ENCODE data around the gene ACAD8. TPM values are rescaled to one million over a fixed set of nuclear protein-coding genes. Genes with fewer than 3 reads are reported as not detected.

ACAD8 gene
- total and polyA plus RNA-seq, 7 experiments from 2014 or later, result 18.5 to 40.2 (median 26.1) TPM

DNA sequence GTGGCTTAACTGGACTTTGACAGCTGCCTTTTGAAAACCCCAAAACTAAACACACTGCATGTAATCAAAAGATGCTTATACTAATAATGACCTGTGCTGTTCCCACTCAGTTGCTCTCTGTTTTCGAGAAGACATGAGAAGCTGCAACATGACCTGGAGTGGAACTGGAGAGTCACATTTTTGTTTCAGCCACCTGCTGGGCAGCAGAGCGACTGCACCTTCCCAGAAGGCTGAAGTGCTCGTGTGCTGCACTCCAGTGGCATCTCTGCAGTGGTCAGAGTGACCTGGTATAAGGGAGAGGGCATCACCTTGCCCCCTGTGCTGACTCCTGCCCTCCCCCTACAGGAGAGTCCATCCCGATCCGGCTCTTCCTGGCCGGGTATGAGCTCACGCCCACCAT is 8.8 kb upstream of the ACAD8 start:
- ATAC-seq, result peak; percentile 63
- H3K27ac Mint-ChIP-seq, result peak overlapping the region in 2 of 9 donors; percentile 19 to 43
- peak in 4 of 9 donors; percentile 16 to 41 (median 21) for DNase-seq
- H3K27me3 Mint-ChIP-seq, result no peaks in the 10 kb centered on the region
- Histone ChIP-seq H3K9me3 (ENCODE audit: control insufficient read depth in 2 of 3, low read length in 3 of 3) (no peaks in the 10 kb centered on the region), H3K27me3 (ENCODE audit: control insufficient read depth in 2 of 2, insufficient read depth in 2 of 2, low read length in 2 of 2) (no peaks in the 10 kb centered on the region), H3K4me3 (ENCODE audit: low read length) (no peak overlapping the region), H3K36me3 (ENCODE audit: control insufficient read depth in 2 of 3, insufficient read depth in 3 of 3, low read length in 3 of 3) (peaks cover 13 to 100% (median 18%) of the 10 kb centered on the region in 3 experiments), H3K27ac (ENCODE audit: low read depth, low read length) (no peak overlapping the region), H3K4me1 (ENCODE audit: control insufficient read depth in 2 of 2, insufficient read depth in 2 of 2, low read length in 2 of 2) (no peaks in the 10 kb centered on the region)
- POLR2A ChIA-PET, result interaction anchor here (1.6 kb wide), 1 partner anchor 20 kb away, joined by 10 read pairs; the partner anchor contains the start of genes NCAPD3 and VPS26B
- peaks cover 0 to 9% (median 0%) of the 10 kb centered on the region in 7 donors for H3K4me1 Mint-ChIP-seq
- CTCF ChIA-PET, result interaction anchor here (0.6 to 1.4 kb wide), 6 partner anchors 10 to 38 kb away, joined by 3 to 5 read pairs (median 4); partner anchors contain the start of gene VPS26B
- no peak overlapping the region for H3K4me3 Mint-ChIP-seq
- H3K36me3 Mint-ChIP-seq, result peaks cover 6 to 56% (median 18%) of the 10 kb centered on the region in 5 donors
- H3K9me3 Mint-ChIP-seq, result no peaks in the 10 kb centered on the region
- intact Hi-C loops (cut with micrococcal nuclease), result loop anchor here (1.0 to 5.0 kb wide), 4 partner anchors 9 to 37 kb away; partner anchors contain the start of genes ACAD8 (in 1 of the 2), GLB1L3 (in 1 of the 2), THYN1 (in 1 of the 2) and VPS26B (in 1 of the 2)

GRCh38 chr11:134245434-134245833 is 7.9 kb upstream of the ACAD8 start:
- H3K36me3 Mint-ChIP-seq, result peaks cover 6 to 50% (median 18%) of the 10 kb centered on the region in 5 donors
- DNase-seq (no peak), ATAC-seq (no peak)
- no peak overlapping the region for H3K4me3 ChIP-seq (ENCODE audit: low read length)
- intact Hi-C loops (cut with micrococcal nuclease), result loop anchor here in 1 of 2 donors (2.0 kb wide), 1 partner anchor 21 kb away; the partner anchor contains the start of gene VPS26B
- no peak overlapping the region for H3K27ac ChIP-seq (ENCODE audit: low read depth, low read length)
- no peaks in the 10 kb centered on the region for H3K4me1 ChIP-seq (ENCODE audit: control insufficient read depth in 2 of 2, insufficient read depth in 2 of 2, low read length in 2 of 2)
- H3K4me3 Mint-ChIP-seq, result no peak overlapping the region
- H3K27me3 Mint-ChIP-seq, result no peaks in the 10 kb centered on the region
- H3K9me3 Mint-ChIP-seq, result no peaks in the 10 kb centered on the region
- peaks cover 20 to 100% (median 20%) of the 10 kb centered on the region in 3 experiments for H3K36me3 ChIP-seq (ENCODE audit: control insufficient read depth in 2 of 3, insufficient read depth in 3 of 3, low read length in 3 of 3)
- no peaks in the 10 kb centered on the region for H3K27me3 ChIP-seq (ENCODE audit: control insufficient read depth in 2 of 2, insufficient read depth in 2 of 2, low read length in 2 of 2)
- CTCF ChIA-PET, result interaction anchor here (1.0 kb wide), 1 partner anchor 38 kb away, joined by 3 read pairs; no protein-coding TSS in a partner anchor
- POLR2A ChIA-PET, result no interaction called here
- H3K9me3 ChIP-seq (ENCODE audit: control insufficient read depth in 2 of 3, low read length in 3 of 3), result no peaks in the 10 kb centered on the region
- H3K27ac Mint-ChIP-seq, result no peak overlapping the region
- H3K4me1 Mint-ChIP-seq, result peaks cover 0 to 9% (median 0%) of the 10 kb centered on the region in 7 donors

GRCh38 chr11:134246100-134246499 is 7.3 kb upstream of the ACAD8 start:
- Mint-ChIP-seq H3K27ac (peak overlapping the region in 2 of 9 donors; percentile 26 to 43), H3K27me3 (no peaks in the 10 kb centered on the region), H3K36me3 (peaks cover 6 to 54% (median 18%) of the 10 kb centered on the region in 5 donors), H3K4me3 (no peak overlapping the region), H3K9me3 (no peaks in the 10 kb centered on the region), H3K4me1 (peaks cover 0 to 10% (median under 1%) of the 10 kb centered on the region in 7 donors)
- Histone ChIP-seq H3K36me3 (ENCODE audit: control insufficient read depth in 2 of 3, insufficient read depth in 3 of 3, low read length in 3 of 3) (peaks cover 20 to 99% (median 20%) of the 10 kb centered on the region in 3 experiments), H3K4me3 (ENCODE audit: low read length) (no peak overlapping the region), H3K4me1 (ENCODE audit: control insufficient read depth in 2 of 2, insufficient read depth in 2 of 2, low read length in 2 of 2) (no peaks in the 10 kb centered on the region), H3K27ac (ENCODE audit: low read depth, low read length) (no peak overlapping the region), H3K9me3 (ENCODE audit: control insufficient read depth in 2 of 3, low read length in 3 of 3) (no peaks in the 10 kb centered on the region), H3K27me3 (ENCODE audit: control insufficient read depth in 2 of 2, insufficient read depth in 2 of 2, low read length in 2 of 2) (no peaks in the 10 kb centered on the region)
- no peak for ATAC-seq
- intact Hi-C loops (cut with micrococcal nuclease), result no loop called here
- no peak for DNase-seq
- POLR2A ChIA-PET, result no interaction called here
- CTCF ChIA-PET, result no interaction called here

GRCh38 chr11:134246678-134247077 is 6.7 kb upstream of the ACAD8 start:
- H3K27ac ChIP-seq (ENCODE audit: low read depth, low read length), result no peak overlapping the region
- no peak overlapping the region for H3K4me3 ChIP-seq (ENCODE audit: low read length)
- POLR2A ChIA-PET, result no interaction called here
- Mint-ChIP-seq H3K27ac (peak overlapping the region in 5 of 9 donors; percentile 14 to 77 (median 48)), H3K27me3 (no peaks in the 10 kb centered on the region), H3K36me3 (peaks cover 6 to 54% (median 18%) of the 10 kb centered on the region in 5 donors), H3K4me3 (no peak overlapping the region), H3K9me3 (no peaks in the 10 kb centered on the region), H3K4me1 (peaks cover 3 to 16% (median 6%) of the 10 kb centered on the region in 7 donors)
- peaks cover 20 to 94% (median 20%) of the 10 kb centered on the region in 3 experiments for H3K36me3 ChIP-seq (ENCODE audit: control insufficient read depth in 2 of 3, insufficient read depth in 3 of 3, low read length in 3 of 3)
- H3K27me3 ChIP-seq (ENCODE audit: control insufficient read depth in 2 of 2, insufficient read depth in 2 of 2, low read length in 2 of 2), result no peaks in the 10 kb centered on the region
- H3K4me1 ChIP-seq (ENCODE audit: control insufficient read depth in 2 of 2, insufficient read depth in 2 of 2, low read length in 2 of 2), result peaks cover 1 to 5% of the 10 kb centered on the region in 2 donors
- intact Hi-C loops (cut with micrococcal nuclease), result no loop called here
- ATAC-seq, result no peak
- DNase-seq, result no peak
- CTCF ChIA-PET, result no interaction called here
- H3K9me3 ChIP-seq (ENCODE audit: control insufficient read depth in 2 of 3, low read length in 3 of 3), result no peaks in the 10 kb centered on the region

DNA sequence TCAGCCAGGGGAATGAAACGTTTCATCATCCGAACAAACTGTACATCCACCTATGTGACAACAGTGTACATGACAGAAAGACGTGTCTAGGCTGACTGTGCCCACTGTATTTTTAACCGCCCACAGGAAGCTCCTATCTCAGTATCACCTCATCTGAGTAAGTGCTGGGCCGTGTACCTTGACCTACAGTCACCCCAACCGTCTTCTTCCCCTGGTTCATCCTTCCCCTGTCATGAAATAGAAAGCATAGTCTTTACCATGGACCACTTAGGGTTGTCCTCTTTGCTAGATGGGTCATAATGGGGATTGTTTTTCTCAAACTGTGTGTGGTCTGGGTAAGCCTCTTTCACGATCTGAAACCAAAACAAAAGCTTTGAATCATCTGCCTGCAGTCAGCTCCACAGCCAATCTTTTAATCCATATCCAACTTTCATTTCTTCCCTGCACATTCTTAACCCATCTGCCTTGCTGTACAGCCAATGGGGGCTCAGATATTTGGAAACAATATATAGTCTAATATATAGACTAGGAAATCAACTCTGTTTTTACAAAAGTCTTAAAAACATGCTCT is 4.4 kb upstream of the ACAD8 start:
- intact Hi-C loops (cut with micrococcal nuclease), result no loop called here
- H3K4me3 Mint-ChIP-seq, result no peak overlapping the region

DNA sequence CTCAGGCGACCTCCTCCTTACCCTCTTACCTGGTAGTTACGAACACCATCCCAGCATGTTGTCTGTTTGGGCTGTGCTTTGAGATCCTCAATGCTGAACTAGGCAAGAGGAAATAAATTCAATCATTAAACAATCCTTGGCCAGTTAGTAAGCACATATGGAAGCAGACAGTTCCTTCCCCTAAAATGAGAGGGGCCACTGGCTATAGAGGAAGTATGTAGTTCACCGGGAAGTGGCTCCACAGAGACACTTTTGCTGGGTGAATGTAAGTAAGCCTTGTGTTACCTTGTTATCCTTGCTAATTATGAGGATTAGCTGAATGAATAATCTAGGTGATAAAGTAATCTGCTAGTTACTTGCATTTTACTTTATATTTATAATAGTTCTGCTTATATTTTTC is 3.1 kb upstream of the ACAD8 start:
- ATAC-seq, result no peak
- H3K36me3 Mint-ChIP-seq, result peaks cover 3 to 35% (median 16%) of the 10 kb centered on the region in 5 donors
- no peak for DNase-seq
- H3K27me3 Mint-ChIP-seq, result no peaks in the 10 kb centered on the region
- Histone ChIP-seq H3K9me3 (ENCODE audit: control insufficient read depth in 2 of 3, low read length in 3 of 3) (no peaks in the 10 kb centered on the region), H3K36me3 (ENCODE audit: control insufficient read depth in 2 of 3, insufficient read depth in 3 of 3, low read length in 3 of 3) (peaks cover 14 to 63% (median 14%) of the 10 kb centered on the region in 3 experiments), H3K4me3 (ENCODE audit: low read length) (no peak overlapping the region), H3K27ac (ENCODE audit: low read depth, low read length) (peak overlapping the region; percentile 8), H3K4me1 (ENCODE audit: control insufficient read depth in 2 of 2, insufficient read depth in 2 of 2, low read length in 2 of 2) (peaks cover 16 to 18% of the 10 kb centered on the region in 2 donors), H3K27me3 (ENCODE audit: control insufficient read depth in 2 of 2, insufficient read depth in 2 of 2, low read length in 2 of 2) (no peaks in the 10 kb centered on the region)
- intact Hi-C loops (cut with micrococcal nuclease), result loop anchor here in 1 of 2 donors (5.0 kb wide), 1 partner anchor 82 kb away; the partner anchor contains the start of gene GLB1L2
- no peak overlapping the region for H3K4me3 Mint-ChIP-seq
- CTCF ChIA-PET, result no interaction called here
- no peaks in the 10 kb centered on the region for H3K9me3 Mint-ChIP-seq
- peaks cover 20 to 39% (median 30%) of the 10 kb centered on the region in 7 donors for H3K4me1 Mint-ChIP-seq
- peak overlapping the region in 1 of 9 donors; percentile 12 for H3K27ac Mint-ChIP-seq
- POLR2A ChIA-PET, result interaction anchor here (8.5 kb wide), 1 partner anchor 24 kb away, joined by 111 read pairs; the partner anchor contains the start of genes NCAPD3 and VPS26B

More for the DNA sequence above, 4.4 kb upstream of the ACAD8 start:
- H3K4me1 ChIP-seq (ENCODE audit: control insufficient read depth in 2 of 2, insufficient read depth in 2 of 2, low read length in 2 of 2), result peaks cover 10 to 14% of the 10 kb centered on the region in 2 donors
- peaks cover 15 to 26% (median 21%) of the 10 kb centered on the region in 7 donors for H3K4me1 Mint-ChIP-seq
- ATAC-seq, result no peak
- H3K27me3 ChIP-seq (ENCODE audit: control insufficient read depth in 2 of 2, insufficient read depth in 2 of 2, low read length in 2 of 2), result no peaks in the 10 kb centered on the region
- no peaks in the 10 kb centered on the region for H3K27me3 Mint-ChIP-seq
- DNase-seq, result no peak
- ChIA-PET POLR2A (interaction anchor here (0.9 to 8.5 kb wide), 3 partner anchors 15 to 23 kb away, joined by 3 to 111 read pairs (median 4); partner anchors contain the start of genes NCAPD3 and VPS26B), CTCF (interaction anchor here (0.6 kb wide), 1 partner anchor 24 kb away, joined by 3 read pairs; no protein-coding TSS in a partner anchor)
- H3K9me3 Mint-ChIP-seq, result no peaks in the 10 kb centered on the region
- peaks cover 14 to 76% (median 16%) of the 10 kb centered on the region in 3 experiments for H3K36me3 ChIP-seq (ENCODE audit: control insufficient read depth in 2 of 3, insufficient read depth in 3 of 3, low read length in 3 of 3)
- no peak overlapping the region for H3K27ac ChIP-seq (ENCODE audit: low read depth, low read length)
- peak overlapping the region in 6 of 9 donors; percentile 9 to 61 (median 42) for H3K27ac Mint-ChIP-seq
- H3K9me3 ChIP-seq (ENCODE audit: control insufficient read depth in 2 of 3, low read length in 3 of 3), result no peaks in the 10 kb centered on the region
- peaks cover 6 to 44% (median 18%) of the 10 kb centered on the region in 5 donors for H3K36me3 Mint-ChIP-seq
- H3K4me3 ChIP-seq (ENCODE audit: low read length), result no peak overlapping the region
